T47D (cell line): ENCODE measurements around the gene DMD.

ENCODE experiments used
- DNase-seq, 2 experiments: peaks; one replicate each; pipeline versions ENCODE4 v3.0.0 to v3.0.0-alpha.2; 2011 to 2012; ENCODE audit warnings: low read depth in 1 of 2, low spot score in 1 of 2
- JUND ChIP-seq: IDR thresholded peaks from 2 replicates; pipeline ENCODE4 v1.6.1; 2012; ENCODE audit warnings: low read depth
- in situ Hi-C: cut with HindIII; loops from 2 replicates; pipeline ENCODE4 v1.10.0; 2016; ENCODE audit warnings: low sequenced_read_pairs, low pct_unique_long_range_greater_than_20kb

DMD gene

DNA sequence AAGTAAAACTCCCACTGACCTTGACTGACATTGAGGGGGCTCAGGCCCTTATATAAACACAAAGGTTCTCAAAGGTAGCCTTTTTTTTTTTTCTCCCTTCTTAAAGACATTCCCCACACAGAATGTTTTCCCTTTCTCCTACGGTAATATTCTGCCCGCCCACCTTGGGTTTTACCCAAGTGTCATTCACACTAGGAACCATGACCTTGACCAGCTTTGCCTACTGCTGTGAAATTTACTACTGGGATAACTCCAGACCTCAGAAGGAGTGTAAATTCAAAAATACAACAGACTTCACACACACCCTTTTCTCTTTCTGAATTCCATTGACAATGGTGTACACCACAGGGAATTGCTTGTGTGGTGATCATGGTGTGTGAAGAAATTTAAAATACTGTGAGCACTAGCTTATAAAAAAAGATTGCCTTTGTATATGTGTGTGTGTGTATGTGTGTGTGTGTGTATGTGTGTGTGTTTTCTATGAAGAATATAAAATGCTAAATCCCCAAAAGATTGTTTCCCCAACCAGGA, 1550.0 kb downstream of the DMD start:
- TF ChIP-seq JUND = no peak
- DNase-seq = no peak
- in situ Hi-C loops = no loop called here

DNA sequence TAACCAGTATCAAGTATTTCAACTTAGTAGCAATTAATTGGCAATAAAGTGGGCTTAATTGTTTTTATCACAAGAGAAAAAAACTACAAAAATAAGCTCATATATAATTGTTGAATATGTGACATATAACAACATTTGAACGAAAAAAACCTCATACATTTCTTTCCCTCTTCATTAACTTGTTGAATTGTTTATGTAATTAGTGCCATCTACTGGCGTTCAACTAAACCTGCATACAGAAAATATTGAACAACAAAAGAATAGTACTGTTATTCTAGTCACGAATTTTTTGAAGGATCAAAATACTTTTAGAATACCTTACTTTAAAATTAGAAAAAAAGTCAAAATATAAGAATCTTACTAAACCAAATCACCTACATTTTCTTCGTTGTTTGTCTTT, 1553.0 kb downstream of the DMD start:
- in situ Hi-C loops = no loop called here
- DNase-seq = peak; percentile 3 to 35
- TF ChIP-seq JUND = no peak

DNA sequence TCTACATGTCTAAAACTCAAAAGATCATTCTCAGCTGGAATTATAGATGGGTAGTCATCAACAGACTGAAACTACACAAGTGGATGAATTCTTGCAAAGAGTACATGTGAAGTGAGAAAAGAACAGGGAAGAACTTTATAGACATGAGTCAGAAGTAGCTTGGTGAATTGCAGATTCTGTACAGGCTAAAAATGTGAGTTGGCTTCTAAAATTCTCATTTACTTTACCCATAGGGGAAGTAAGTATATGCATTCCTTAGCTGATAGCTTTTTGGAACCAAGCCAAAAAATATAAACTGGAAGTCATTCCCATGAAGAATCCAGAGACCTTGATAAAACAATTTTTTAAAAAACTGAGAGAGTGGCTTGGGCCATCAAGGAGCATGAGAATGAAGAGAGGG, 1555.3 kb downstream of the DMD start:
- in situ Hi-C loops = no loop called here
- no peak for DNase-seq
- no peak for TF ChIP-seq JUND

DNA sequence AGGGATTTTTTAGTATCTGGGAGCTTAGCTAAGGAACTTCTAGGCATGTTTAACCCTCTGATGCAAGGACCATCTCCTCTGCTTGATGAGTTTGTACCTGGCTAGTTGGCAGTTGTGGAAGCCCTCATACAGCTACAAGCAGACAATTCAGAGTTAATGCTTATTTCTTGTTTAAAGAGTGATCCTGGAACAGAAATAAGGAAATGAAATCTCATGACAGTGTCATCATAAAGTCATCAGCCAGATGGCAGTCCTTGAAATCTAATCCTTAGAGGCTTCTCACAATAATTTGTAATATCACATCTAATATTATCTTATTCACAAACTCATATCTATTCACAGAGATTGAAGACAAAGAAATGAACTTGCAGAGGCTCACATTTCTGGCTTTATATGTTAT, 1557.9 kb downstream of the DMD start:
- in situ Hi-C loops = no loop called here
- no peak for TF ChIP-seq JUND
- DNase-seq = no peak

DNA sequence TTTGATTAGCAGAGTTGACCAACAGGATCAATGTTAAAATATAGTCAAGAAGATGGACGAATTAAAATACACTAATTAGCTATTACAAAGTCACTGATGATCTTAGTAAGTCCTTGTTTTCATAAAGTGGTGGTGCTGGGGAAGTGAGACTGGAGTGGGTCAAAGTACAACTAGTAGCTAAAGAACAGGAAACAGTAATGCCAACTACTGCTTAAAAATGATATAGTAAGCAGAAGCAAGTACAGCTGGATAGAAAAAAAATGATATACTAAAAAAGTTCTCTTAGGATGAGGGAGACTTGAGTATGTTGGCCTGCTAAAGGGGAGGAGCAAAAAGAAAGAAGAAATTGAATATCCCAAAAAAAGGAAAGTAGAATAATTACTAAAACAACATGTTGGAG, 1558.7 kb downstream of the DMD start:
- in situ Hi-C loops = no loop called here

DNA sequence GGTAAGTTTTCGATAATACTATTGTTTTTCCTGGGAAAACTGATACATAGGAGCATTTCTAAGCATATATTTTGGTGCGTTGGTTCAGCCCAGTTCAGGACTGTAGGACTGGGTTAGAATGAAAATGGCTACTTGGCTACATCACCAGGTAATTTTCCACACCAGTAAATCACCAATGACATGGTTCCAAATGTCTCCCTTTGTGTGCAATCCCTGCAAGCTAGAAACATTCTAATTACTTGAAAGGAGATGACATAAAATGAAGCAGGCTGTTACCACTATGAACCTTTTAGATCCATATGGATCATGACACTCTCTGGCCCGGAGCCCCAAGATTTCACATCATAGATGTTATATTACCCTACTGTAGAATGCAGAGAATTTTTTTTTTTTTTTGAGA, 1562.1 kb downstream of the DMD start:
- in situ Hi-C loops = no loop called here
- no peak for TF ChIP-seq JUND
- DNase-seq = no peak

More for the DNA sequence above, 1558.7 kb downstream of the DMD start:
- no peak for TF ChIP-seq JUND
- no peak for DNase-seq

DNA sequence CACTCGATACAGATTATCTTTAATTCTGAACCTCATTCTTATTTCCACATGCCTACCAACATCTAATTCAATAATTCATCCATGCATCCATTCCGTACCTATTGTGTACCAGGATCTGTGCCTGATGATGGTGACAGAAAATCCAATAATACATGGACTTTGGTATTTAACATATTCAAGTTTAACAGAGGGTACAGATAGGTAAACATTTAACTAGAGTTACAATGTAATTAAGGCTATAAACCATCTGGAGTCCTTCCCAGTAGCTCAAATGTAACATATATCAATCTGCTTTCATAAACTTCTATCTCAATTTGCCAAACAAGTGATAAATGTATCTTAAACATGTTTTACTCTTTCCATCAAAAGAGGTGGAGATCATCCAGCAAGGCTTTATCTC, 1578.0 kb downstream of the DMD start:
- no peak for TF ChIP-seq JUND
- DNase-seq = no peak
- in situ Hi-C loops = no loop called here

DNA sequence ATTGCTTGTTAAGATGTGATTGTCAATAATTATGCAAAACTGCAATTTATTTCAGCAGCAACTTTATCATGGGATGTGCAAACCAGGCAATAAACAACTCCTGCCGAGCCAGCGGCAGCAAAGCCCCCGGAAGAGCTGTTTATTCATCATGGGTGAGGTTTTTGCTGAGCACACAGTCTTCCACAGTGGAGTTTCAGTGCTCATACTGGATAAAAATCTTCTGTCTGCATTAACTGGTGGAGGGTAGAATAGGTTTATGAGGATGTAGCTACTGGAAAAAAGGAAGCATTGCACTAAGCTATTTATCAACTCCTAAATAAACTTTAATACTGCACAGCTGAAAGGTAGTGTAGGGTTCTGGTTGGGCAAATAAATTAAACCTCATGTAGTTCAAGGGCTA, 1582.2 kb downstream of the DMD start:
- no peak for DNase-seq
- in situ Hi-C loops = no loop called here
- no peak for TF ChIP-seq JUND

DNA sequence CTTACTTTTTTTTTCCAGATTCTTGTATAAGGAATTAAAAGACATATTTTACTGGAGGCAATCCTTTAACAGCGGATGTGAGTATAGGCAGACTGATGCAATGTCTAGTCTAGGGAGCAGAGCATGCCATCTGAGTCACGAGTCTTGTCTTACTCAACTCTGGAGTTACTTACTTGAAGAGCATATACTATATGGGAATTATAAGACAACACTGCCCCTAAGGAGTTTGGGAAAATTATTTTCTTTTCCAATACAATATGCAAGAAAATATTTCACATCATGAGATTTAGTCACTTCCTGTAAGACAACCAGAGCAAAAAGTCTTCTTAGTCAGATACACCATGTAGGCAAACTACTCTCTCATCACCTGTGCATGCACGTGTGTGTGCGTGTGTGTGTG, 1602.2 kb downstream of the DMD start:
- no peak for DNase-seq
- in situ Hi-C loops = no loop called here
- no peak for TF ChIP-seq JUND

DNA sequence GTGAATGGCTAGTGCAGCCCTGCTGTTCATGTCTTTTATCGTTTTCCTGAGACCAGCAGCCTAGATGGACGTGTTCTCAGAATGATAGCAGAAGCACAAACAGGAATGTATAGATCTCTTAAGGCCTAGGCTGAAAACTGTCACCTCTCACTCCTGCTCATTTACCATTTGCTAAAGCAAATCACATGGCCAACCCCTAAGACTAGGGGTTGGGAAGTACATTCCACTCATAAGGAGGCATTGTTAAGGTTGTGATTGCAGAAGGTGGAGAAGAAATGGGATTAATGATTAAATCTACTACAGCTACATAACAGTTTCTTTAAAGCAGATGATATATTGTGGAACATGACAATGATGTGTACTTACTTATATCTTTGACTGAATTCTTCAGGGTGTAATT, 1602.7 kb downstream of the DMD start:
- in situ Hi-C loops = no loop called here
- DNase-seq = no peak
- no peak for TF ChIP-seq JUND

DNA sequence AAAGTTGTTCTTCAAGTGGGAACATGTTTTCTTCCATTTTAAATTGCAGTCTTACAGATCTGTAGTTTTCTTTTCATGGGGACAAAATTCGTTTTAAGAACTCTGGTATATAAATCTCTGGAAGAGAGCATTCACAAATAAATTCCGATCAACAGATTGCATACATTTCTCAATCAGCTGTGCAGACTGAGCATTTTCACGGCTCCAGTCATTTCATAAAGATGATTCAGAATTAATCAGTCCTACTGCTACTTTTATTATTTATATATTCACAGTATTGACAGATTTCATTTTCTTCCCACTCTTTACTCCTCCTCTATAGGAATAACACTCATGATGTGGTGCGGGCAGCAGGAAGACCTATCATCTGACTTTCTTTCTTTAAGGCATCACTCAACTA, 1604.6 kb downstream of the DMD start:
- in situ Hi-C loops = no loop called here

DNA sequence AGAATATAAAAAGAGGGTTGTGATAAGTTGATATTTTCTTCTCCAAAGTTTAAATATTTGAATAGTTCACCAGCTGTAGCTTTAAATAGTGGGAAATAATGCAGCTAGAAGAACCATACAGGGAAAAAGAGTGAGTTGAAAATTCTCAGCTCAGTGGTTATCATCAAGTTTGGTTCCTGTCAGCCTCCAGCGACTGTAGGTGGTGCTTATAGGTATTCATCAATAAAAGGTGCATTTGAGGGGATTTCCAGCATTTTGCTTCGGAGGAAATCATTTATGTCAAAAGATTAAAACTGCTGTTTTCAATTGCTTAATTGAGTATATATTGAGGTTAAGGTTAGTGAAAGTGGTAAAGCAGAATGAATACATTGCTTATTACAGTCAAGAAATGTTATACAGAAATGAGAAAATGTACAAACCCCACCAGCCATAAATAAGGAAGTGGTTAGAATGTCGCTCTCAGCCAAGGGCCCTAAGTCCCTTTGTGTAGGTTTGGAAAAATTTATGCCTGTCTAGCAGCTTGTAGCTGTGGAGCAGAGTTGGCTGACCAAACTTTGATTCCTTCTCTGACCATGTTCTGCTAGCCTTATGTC, 1606.6 kb downstream of the DMD start:
- no peak for DNase-seq
- in situ Hi-C loops = no loop called here
- no peak for TF ChIP-seq JUND

More for the DNA sequence above, 1604.6 kb downstream of the DMD start:
- no peak for DNase-seq
- TF ChIP-seq JUND = no peak

DNA sequence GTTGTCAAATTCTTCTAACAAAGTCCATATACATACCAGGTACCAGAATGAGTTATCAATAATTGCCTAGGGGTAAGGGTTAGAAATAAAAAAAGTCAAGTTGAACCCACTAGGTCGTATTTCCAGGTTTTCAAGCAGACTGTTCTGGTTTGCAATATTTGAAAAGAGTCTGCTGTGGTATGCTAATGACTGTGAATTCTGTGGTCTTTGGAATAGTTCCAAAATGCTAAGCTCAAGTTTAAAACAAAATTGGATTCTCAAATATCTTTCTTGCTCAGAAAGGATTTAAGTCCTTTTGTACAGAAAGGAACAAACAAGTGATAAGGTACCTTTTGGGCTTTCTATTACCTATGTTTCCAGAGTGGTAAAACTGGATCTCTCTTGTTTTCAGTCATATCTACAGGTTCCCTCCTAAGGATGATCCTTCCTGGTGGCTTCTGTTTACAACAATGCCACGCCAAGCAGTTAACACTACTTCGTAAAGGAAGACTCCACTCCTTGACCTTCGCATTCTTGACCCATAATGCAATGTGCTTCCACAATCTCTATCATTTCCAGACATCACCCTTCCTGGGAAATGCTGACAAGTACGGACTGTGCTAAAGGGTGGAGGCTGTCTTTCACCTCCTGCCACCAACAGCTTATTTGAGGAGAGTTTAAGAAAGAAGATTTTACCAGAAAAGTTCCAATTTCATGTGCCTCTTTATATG, 1607.8 kb downstream of the DMD start:
- no peak for DNase-seq
- in situ Hi-C loops = no loop called here
- TF ChIP-seq JUND = no peak
